Dermis blood vessel endothelial cell (primary cell): ENCODE results near the gene RNF2. TPM values are rescaled to one million over a fixed set of nuclear protein-coding genes. Genes with fewer than 3 reads are reported as not detected.
"Not testable (repeated sequence)": the region's sequence is repeated elsewhere in the genome, so short reads cannot be mapped to it uniquely, and the experiment has no call there.

Experiments used
- DNase-seq: peaks from one replicate; pipeline ENCODE4 v3.0.0; 2010
- total RNA-seq: library from RNA; depleted of rRNA; stranded (reverse); fragments of >200 nt; gene quantifications from 2 replicates; pipeline ENCODE4 v1.2.3, GENCODE V29; 2014

RNF2 gene
- total RNA-seq = 25.2 and 72.0 TPM in 2 replicates

DNA sequence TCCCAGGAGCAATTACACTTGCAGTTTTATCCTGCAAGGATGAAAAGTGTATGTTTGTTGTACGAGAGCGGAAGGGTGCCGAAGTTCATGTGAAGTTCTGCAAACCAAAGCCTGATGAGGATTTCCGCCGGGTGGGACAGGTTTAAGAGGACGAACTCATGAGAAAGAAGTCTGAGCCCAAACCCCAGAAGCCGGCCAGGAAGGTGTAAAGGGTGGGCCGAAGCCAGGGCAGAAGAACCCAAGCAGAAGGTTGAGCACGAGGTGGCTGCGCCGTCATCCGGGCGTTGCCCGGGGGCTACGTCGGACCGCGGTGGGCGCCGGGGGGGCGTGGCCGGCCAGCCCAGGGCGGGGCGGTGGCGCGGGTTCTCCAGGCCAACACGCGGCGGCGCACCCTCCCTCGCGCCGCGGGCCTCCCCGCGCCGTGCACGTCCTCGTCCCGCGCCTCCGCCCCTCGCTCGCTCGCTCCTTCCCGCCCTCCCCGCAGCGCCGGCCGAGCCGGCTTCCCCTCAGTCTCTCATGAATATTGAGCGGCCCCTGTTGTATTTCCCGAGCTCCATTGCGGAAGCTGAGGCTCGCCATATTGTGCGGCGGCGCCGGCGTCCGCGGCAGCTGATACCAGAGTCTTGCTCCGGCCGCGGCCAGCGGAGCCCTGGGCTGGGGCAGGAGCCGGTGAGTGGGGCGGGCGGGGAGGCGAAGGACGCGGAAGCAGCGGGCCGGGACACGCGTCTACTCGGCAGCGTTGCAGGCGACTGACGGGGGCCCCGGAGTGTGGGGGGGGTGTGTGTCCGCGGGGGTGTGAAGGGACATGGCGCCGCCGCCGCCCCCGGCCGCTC lies at the start of gene RNF2:
TSS of gene RNF2 (plus strand) at position 578 of the 833 bp plus-strand sequence. CDS start 41,996 bp downstream, outside the sequence.
- peak; percentile 82 for DNase-seq

GRCh38 chr1:184999974-185000373 lies 45.4 kb upstream of the RNF2 start:
- DNase-seq = not testable (repeated sequence)

DNA sequence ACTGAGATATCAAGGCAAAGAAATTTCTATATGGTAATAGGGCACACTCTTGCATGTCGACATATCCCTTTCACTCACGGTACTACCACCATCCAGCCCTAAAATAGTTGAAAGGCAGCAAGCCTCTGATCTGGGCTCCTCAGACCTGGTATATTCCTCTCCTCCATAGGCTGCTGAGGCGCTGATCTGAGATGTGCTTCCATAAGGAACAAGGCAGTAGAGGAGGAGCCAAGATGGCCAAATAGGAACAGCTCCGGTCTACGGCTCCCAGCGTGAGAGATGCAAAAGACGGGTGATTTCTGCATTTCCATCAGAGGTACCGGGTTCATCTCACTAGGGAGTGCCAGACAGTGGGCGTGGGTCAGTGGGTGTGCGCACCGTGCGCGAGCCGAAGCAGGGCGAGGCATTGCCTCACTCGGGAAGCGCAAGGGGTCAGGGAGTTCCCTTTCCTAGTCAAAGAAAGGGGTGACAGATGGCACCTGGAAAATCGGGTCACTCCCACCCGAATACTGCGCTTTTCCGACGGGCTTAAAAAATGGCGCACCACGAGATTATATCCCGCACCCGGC lies 44.0 kb upstream of the RNF2 start:
- DNase-seq = not testable (repeated sequence)

DNA sequence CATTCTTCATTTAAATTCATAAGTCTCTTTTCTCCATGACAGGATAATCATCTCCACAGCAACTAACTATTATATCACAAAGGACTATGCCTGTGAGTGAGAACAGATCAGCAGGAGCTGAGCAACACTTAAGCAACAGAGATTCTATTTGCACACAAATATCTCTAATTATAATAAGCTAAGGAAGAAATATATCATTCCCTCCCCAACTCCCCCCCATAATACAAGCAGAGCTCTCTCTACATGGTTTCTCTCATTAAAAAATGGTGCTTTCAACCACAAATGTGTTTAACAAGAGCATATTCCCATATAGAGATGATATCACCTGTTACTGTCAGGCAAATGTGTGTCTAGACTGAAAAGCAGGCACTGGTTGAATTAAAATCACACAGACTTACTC lies 36.5 kb upstream of the RNF2 start:
- no peak for DNase-seq

GRCh38 chr1:185010361-185010760 lies 35.0 kb upstream of the RNF2 start:
- no peak for DNase-seq

DNA sequence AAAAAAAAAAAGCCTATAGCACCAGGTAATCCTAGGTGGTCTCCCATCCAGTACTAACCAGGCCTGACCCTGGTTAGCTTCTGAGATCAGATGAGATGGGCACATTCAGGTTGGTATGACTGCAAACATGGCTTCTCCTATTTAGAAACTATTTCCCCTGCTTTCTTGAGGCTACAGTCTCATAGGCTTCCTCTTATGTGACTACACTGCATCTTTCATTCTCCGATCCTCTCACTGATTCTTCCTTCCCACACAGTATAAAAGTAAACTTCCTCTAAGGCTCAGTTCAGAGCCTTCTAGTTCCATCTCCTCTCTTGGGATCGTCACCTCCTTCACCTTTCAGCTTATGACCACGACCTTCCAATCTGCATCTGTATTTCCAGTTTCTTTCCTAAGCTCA lies 30.4 kb upstream of the RNF2 start:
- no peak for DNase-seq

- no peak for DNase-seq
Observed at GRCh38 chr1:185015631-185016030, 29.7 kb upstream of the RNF2 start.

DNA sequence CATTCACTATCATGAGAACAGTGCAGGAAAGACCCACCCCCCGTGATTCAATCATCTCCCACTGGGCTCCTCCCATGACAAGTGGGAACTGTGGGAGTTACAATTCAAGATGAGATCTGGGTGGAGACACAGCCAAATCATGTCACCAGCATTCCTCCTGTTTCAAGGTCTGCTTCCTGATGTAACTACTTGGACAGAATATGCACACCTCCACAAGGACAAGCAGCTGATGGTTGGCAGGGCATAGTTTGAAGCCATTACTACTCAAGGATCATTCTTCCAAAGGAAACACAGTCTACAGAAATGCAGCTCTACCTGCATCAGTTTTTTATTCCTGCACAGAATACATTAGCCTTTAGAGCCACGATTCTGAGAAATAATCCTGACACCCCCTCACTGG lies 28.5 kb upstream of the RNF2 start:
- no peak for DNase-seq

- DNase-seq = peak; percentile 28
Observed at GRCh38 chr1:185017338-185017737, 28.0 kb upstream of the RNF2 start.

GRCh38 chr1:185017966-185018365 lies 27.4 kb upstream of the RNF2 start:
- no peak for DNase-seq

GRCh38 chr1:185027252-185027882 lies 18.0 kb upstream of the RNF2 start:
- no peak for DNase-seq

- DNase-seq = no peak
Observed at GRCh38 chr1:185033686-185034085, 11.7 kb upstream of the RNF2 start.

- no peak for DNase-seq
Observed at GRCh38 chr1:185035258-185035657, 10.1 kb upstream of the RNF2 start.

GRCh38 chr1:185038813-185039376 lies 6.5 kb upstream of the RNF2 start:
- no peak for DNase-seq

- DNase-seq = no peak
Observed at GRCh38 chr1:185039726-185040407, 5.5 kb upstream of the RNF2 start.

- DNase-seq = no peak
Observed at GRCh38 chr1:185040408-185040735, 5.0 kb upstream of the RNF2 start.

DNA sequence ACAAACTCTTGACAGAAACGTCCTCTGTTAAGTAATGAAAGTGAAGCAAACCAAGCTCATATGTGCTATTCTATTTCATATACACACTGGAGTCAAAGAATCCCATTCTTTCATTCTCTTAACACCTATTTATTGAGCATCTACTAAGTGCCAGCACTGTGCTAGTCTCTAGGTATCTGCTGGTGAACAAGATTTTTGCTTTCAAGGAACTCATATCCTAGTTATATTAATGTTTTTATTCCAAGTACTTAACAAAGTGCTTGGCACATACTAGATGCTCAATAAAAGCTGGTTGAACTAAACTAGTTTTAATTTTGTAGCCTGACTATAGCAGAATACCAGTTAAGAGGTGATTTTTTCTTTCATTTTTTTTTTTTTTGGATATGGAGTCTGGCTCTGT lies 3.6 kb upstream of the RNF2 start:
- no peak for DNase-seq

- no peak for DNase-seq
Observed at GRCh38 chr1:185042737-185043136, 2.6 kb upstream of the RNF2 start.

DNA sequence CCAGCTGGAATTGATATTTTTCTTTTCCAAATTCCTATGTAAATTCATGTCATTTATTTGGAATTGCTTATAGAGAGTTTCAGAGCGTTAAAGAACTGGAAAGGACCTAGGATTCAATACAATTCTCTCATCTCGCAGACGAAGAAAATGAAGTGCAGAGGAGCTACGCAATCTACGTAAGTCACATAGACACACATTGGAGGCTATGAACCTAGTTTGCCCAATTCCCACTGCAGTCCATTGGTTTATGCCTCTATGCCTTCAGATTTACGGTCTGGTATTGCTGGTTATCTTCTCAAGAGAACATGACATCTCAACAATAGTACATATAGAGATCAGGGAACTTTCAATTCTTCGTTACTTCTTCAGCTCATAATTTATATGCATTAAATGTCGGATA lies 971 bp upstream of the RNF2 start:
- no peak for DNase-seq

DNA sequence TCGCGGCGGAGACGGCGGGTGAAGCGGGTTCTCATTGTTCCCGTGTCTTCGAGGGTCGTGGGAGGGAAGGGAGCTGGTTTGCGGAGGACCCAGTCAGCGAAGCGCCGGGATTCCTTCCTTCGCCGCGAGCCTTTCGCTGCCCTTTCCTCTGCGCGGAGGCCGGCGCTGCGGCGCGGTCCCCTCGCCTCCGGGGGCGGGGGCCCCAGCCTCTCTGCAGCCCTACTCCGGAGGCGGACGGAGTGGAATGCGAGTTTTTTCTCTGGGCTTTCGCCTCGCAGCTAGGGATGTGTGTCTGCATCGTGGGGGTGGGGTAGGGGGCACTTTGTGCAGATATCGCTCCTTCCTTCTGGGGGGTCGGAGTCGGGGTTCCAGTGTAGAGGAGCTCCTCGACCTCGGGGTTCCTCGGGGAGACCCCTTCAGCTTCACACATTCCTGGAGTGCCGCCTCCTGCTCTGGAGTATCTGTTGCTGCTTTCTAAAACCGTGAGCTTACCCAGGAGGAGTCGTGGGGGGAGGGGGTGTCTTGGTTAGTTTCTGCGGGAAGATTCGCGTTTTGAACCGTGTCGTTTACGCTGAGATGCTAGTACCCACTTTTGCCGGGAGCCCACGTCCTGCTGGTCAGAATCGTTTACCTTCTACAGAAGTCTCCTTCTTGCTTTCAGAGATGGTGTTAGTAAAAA lies 595 bp downstream of the RNF2 start:
- DNase-seq = peak; percentile 49

- DNase-seq = no peak
Observed at GRCh38 chr1:185046668-185047067, 1.3 kb downstream of the RNF2 start.

- DNase-seq = no peak
Observed at GRCh38 chr1:185049670-185050069, 4.3 kb downstream of the RNF2 start.
